Neural progenitor cell (in vitro differentiated cells): ENCODE results near the gene MAN2B2. TPM values are rescaled to one million over a fixed set of nuclear protein-coding genes. Genes with fewer than 3 reads are reported as not detected.
A peak's percentile ranks its signal among the peaks of the same experiment; 100 is the strongest.

Source experiments
- DNase-seq: peaks from one replicate; pipeline ENCODE4 v3.0.0-alpha.2; 2016; ENCODE audit warnings: low spot score
- H2AFZ ChIP-seq: fragments of 200-600 bp; sonication (generic); replicated peaks from 2 replicates; pipeline ENCODE4 v1.6.1; 2016; ENCODE audit warnings: antibody characterized with exemption
- H3F3A ChIP-seq: fragments of 200-600 bp; sonication (generic); 2 replicates; pipeline ENCODE4 v1.6.1; 2016; ENCODE audit warnings: antibody characterized with exemption, low read depth
- H3K27ac ChIP-seq: fragments of 200-600 bp; sonication (generic); 2 replicates; pipeline ENCODE4 v1.5.1; 2016; ENCODE audit warnings: mild to moderate bottlenecking
- H3K27me3 ChIP-seq: fragments of 200-600 bp; sonication (generic); 2 replicates; pipeline ENCODE4 v1.6.1; 2016; ENCODE audit warnings: mild to moderate bottlenecking, moderate library complexity
- H3K36me3 ChIP-seq: fragments of 200-600 bp; sonication (generic); 2 replicates; pipeline ENCODE4 v1.5.1; 2016
- H3K4me1 ChIP-seq: fragments of 200-600 bp; sonication (generic); 2 replicates; pipeline ENCODE4 v1.6.1; 2016; ENCODE audit warnings: mixed run types
- H3K4me2 ChIP-seq: fragments of 200-600 bp; sonication (generic); 2 replicates; pipeline ENCODE4 v1.6.1; 2016
- H3K4me3 ChIP-seq: fragments of 200-600 bp; sonication (generic); 2 replicates; pipeline ENCODE4 v1.5.1; 2016
- H3K79me2 ChIP-seq: fragments of 200-600 bp; sonication (generic); 2 replicates; pipeline ENCODE4 v1.6.1; 2016; ENCODE audit warnings: low read depth
- H3K9ac ChIP-seq: fragments of 200-600 bp; sonication (generic); 2 replicates; pipeline ENCODE4 v1.6.1; 2016
- H3K9me3 ChIP-seq: fragments of 200-600 bp; sonication (generic); 2 replicates; pipeline ENCODE4 v1.5.1; 2016; ENCODE audit warnings: low read depth
- H4K20me1 ChIP-seq: fragments of 200-600 bp; sonication (generic); 2 replicates; pipeline ENCODE4 v1.6.1; 2016; ENCODE audit warnings: low read depth
- H3K27ac Mint-ChIP-seq: 3 replicates; pipeline ENCODE4 v1.8.0; 2021; ENCODE audit warnings: mixed read lengths
- H3K27me3 Mint-ChIP-seq: 2 replicates; pipeline ENCODE4 v1.8.0; 2022; ENCODE audit warnings: low read depth, mild to moderate bottlenecking, inconsistent platforms, moderate library complexity, mixed read lengths; ENCODE audit not compliant: insufficient read depth
- H3K36me3 Mint-ChIP-seq: 3 replicates; pipeline ENCODE4 v1.8.0; 2021; ENCODE audit warnings: mixed read lengths
- H3K4me1 Mint-ChIP-seq: 3 replicates; pipeline ENCODE4 v1.8.0; 2021; ENCODE audit warnings: mixed read lengths
- H3K4me3 Mint-ChIP-seq: 3 replicates; pipeline ENCODE4 v1.8.0; 2021; ENCODE audit warnings: mild to moderate bottlenecking, moderate library complexity, mixed read lengths
- H3K9me3 Mint-ChIP-seq: 3 replicates; pipeline ENCODE4 v1.8.0; 2020; ENCODE audit warnings: mixed read lengths
- EZH2 ChIP-seq: fragments of 200-600 bp; sonication (generic); IDR thresholded peaks from 2 replicates; pipeline ENCODE4 v1.6.1; 2017; ENCODE audit warnings: antibody characterized with exemption, mild to moderate bottlenecking, moderate library complexity
- EZH2phosphoT487 ChIP-seq: fragments of 200-600 bp; sonication (generic); IDR thresholded peaks from 2 replicates; pipeline ENCODE4 v1.6.1; 2017; ENCODE audit warnings: antibody characterized with exemption
- total RNA-seq: library from RNA; depleted of rRNA; stranded (reverse); fragments of >200 nt; gene quantifications from 2 replicates; pipeline ENCODE4 v1.2.3, GENCODE V29; 2015; ENCODE audit warnings: low replicate concordance
- TF ChIP-seq, protein P1 (sequence below): fragments of 200-600 bp; sonication (generic); IDR thresholded peaks from 2 replicates; pipeline ENCODE4 v1.5.1; 2017; ENCODE audit warnings: antibody characterized with exemption, mild to moderate bottlenecking

Gene MAN2B2
- total RNA-seq, 1 donor from 2014 or later: 2.7 TPM

- TF ChIP-seq EZH2phosphoT487: no peak
- TF ChIP-seq EZH2: no peak
- TF ChIP-seq, protein P1, sequence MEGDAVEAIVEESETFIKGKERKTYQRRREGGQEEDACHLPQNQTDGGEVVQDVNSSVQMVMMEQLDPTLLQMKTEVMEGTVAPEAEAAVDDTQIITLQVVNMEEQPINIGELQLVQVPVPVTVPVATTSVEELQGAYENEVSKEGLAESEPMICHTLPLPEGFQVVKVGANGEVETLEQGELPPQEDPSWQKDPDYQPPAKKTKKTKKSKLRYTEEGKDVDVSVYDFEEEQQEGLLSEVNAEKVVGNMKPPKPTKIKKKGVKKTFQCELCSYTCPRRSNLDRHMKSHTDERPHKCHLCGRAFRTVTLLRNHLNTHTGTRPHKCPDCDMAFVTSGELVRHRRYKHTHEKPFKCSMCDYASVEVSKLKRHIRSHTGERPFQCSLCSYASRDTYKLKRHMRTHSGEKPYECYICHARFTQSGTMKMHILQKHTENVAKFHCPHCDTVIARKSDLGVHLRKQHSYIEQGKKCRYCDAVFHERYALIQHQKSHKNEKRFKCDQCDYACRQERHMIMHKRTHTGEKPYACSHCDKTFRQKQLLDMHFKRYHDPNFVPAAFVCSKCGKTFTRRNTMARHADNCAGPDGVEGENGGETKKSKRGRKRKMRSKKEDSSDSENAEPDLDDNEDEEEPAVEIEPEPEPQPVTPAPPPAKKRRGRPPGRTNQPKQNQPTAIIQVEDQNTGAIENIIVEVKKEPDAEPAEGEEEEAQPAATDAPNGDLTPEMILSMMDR: no peak
- Mint-ChIP-seq H3K36me3 (peaks cover 17% of the 10 kb centered on the region), H3K27me3 (peaks cover 3% of the 10 kb centered on the region), H3K27ac (no peak overlapping the region), H3K4me1 (no peaks in the 10 kb centered on the region), H3K9me3 (peaks cover 9% of the 10 kb centered on the region), H3K4me3 (no peak overlapping the region)
- Histone ChIP-seq H3K9ac (no peak overlapping the region), H3K4me2 (no peak overlapping the region), H3K27me3 (no peaks in the 10 kb centered on the region), H3K27ac (no peak overlapping the region), H4K20me1 (no peaks in the 10 kb centered on the region), H3K4me1 (no peaks in the 10 kb centered on the region), H2AFZ (no peak overlapping the region), H3K4me3 (no peak overlapping the region), H3F3A (no peaks in the 10 kb centered on the region), H3K36me3 (no peaks in the 10 kb centered on the region), H3K9me3 (no peaks in the 10 kb centered on the region), H3K79me2 (no peaks in the 10 kb centered on the region)
- no peak for DNase-seq
Observed at GRCh38 chr4:6605114-6605513, 30.1 kb downstream of the MAN2B2 start.

GRCh38 chr4:6605605-6606004 is 30.6 kb downstream of the MAN2B2 start:
- Histone ChIP-seq H3K9ac (no peak overlapping the region), H3K4me2 (no peak overlapping the region), H3K79me2 (no peaks in the 10 kb centered on the region), H3K9me3 (no peaks in the 10 kb centered on the region), H3K27ac (no peak overlapping the region), H3K27me3 (no peaks in the 10 kb centered on the region), H3F3A (no peaks in the 10 kb centered on the region), H4K20me1 (no peaks in the 10 kb centered on the region), H2AFZ (no peak overlapping the region), H3K4me3 (no peak overlapping the region), H3K4me1 (no peaks in the 10 kb centered on the region), H3K36me3 (no peaks in the 10 kb centered on the region)
- H3K36me3 Mint-ChIP-seq: peaks cover 17% of the 10 kb centered on the region
- H3K27me3 Mint-ChIP-seq: peaks cover 3% of the 10 kb centered on the region
- no peaks in the 10 kb centered on the region for H3K4me1 Mint-ChIP-seq
- no peak overlapping the region for H3K27ac Mint-ChIP-seq
- TF ChIP-seq EZH2phosphoT487 (no peak), EZH2 (no peak)
- TF ChIP-seq, protein P1: no peak
- no peak for DNase-seq
- H3K9me3 Mint-ChIP-seq: peaks cover 9% of the 10 kb centered on the region
- no peak overlapping the region for H3K4me3 Mint-ChIP-seq

DNA sequence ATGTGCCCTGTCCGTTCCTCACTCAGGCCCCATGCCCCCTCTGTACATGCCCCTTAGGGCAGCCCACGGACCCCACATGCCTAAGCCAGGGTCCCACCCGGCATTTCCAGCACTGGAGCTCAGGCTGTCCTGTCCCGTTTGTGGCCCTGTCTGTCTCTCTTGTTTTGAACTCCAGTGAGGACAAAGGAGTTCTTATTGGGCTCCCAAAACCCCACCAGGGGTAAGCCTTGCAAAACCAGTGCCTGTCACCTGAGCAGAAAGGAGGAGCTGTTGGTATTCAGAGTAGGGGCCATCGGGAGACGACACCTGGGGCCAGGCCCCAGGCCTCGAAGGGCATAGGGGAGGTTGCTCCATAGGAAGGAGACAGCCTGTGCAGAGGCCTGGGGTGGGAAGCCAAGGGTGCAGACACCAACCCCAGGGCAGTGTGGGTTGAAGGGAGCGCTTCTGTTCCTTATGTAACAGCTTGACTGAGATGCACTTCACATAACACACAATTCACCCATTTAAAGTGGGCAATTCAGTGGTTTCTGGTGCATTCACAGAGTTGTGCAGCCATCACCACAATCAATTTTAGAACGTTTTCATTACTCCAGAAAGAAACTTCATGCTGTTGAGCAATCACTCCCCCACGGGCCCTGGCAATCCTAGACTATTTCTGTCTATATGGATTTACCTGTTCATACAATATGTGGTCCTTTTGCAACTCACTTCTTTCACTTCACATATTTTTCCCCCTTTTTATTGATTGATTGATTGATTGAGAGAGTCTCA is 31.7 kb downstream of the MAN2B2 start:
- Mint-ChIP-seq H3K27ac (peak overlapping the region; percentile 54), H3K27me3 (peaks cover 3% of the 10 kb centered on the region), H3K9me3 (peaks cover 9% of the 10 kb centered on the region), H3K4me3 (no peak overlapping the region), H3K36me3 (peaks cover 17% of the 10 kb centered on the region), H3K4me1 (no peaks in the 10 kb centered on the region)
- no peak for DNase-seq
- Histone ChIP-seq H3K27ac (no peak overlapping the region), H3F3A (no peaks in the 10 kb centered on the region), H3K9ac (no peak overlapping the region), H3K79me2 (no peaks in the 10 kb centered on the region), H4K20me1 (no peaks in the 10 kb centered on the region), H3K4me1 (no peaks in the 10 kb centered on the region), H3K36me3 (no peaks in the 10 kb centered on the region), H3K4me3 (no peak overlapping the region), H3K4me2 (no peak overlapping the region), H2AFZ (no peak overlapping the region), H3K27me3 (no peaks in the 10 kb centered on the region), H3K9me3 (no peaks in the 10 kb centered on the region)
- TF ChIP-seq EZH2phosphoT487 (no peak), EZH2 (no peak)
- TF ChIP-seq, protein P1: no peak
